Measurements from ENCODE around the gene ISCU.

Gene ISCU

DNA sequence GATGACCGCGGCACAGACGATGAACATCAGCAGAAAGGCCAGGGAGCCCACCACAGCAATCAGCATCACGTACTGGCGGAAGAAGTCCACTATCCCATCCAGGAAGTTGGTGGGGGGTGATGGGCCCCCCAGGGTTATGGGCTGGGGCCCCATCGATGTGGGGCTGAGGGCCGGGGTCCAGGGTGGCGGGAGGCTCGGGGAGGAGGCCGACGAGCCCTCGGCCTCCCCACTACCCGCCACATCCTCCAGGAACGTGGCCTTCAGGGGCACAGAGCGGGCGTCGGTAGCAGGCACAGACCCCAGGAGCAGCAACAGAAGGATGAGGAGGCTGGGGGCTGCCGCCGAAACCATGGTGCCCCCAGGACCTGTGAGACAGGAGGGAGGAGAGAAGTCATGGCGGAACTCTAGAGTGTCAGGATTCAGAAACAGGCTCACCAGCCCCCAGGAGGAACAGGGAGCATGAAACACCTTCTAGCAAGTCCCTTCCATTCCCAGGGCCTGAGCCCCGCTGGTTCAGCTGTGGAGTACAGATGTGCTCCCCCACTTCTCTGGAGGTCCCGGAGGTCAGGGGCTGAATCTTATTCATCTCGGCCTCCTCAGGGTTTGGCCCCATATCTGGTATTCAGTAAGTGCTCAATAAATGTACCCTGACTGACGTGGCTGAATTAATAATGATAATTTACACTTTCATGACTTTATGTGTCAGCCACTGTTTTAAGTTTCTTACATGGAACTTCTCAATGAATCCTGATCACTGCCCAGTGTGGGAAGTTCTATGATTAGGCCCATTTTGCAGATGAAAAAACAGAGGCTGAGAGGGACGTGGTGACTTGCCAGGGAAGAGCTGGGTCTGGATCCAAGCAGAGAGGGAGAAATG lies 29.9 kb downstream of the ISCU start:
- DNase-seq: no peak

DNA sequence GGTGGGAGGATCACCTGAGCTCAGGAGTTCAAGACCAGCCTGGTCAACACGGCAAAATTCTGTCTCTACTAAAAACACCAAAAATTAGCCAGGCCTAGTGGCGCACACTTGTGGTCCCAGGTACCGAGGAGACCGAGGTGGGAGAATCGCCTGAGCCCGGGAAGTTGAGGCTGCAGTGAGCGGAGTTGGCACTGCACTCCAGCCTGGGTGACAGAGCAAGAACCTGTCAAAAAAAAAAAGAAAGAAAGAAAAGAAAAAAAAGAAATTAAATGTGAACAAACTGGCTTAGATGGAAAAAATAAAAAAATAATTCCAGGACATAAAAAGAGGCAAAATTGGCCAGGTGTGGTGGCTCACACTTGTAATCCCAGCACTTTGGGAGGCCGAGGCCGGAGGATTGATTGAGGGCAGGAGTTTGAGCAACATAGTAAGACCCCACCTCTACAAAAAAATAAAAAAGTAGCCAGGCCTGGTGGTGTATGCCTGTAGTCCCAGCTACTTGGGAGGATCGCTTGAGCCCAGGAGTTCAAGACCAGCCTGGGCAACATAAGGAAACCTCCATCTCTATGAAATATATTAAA lies 32.0 kb downstream of the ISCU start:
- no peak for DNase-seq

GRCh38 chr12:108594960-108595710 lies 32.7 kb downstream of the ISCU start:
- DNase-seq: no peak

GRCh38 chr12:108595711-108596647 lies 33.6 kb downstream of the ISCU start:
- no peak for DNase-seq

DNA sequence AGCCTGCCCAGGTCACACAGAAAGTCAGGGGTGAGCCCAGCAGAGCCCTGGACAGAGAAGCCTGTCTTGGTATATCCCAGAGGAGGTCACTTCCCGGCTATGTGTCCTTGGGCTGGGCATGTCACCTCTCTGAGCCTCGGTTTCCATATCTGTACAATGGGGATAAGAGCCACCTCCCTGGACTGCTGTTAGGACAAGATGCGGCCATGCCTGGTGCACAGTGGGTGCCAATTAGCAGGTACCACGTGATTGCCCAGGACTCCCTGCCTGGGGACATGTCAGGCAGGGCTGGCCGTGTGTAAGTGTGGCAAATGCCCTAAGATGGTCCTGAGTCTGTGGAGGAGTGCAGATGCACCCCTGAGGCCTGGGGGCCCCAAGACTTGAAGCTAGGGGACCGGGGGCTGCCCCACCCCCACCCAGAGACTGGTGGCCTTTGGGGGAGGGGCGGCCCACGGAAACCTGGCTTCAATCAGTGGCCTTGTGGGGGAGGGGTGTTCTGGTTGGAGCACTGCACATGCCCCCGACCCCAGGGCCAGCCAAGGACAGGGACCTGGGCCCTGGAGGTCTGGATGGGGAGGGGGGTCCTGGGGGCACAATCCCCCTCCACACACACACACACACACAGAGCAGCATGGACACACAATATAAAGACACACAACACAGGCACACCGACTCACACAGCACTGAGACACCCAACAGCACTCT lies 34.6 kb downstream of the ISCU start:
- peak in 2 of 3 experiments; percentile 22 to 44 for DNase-seq

DNA sequence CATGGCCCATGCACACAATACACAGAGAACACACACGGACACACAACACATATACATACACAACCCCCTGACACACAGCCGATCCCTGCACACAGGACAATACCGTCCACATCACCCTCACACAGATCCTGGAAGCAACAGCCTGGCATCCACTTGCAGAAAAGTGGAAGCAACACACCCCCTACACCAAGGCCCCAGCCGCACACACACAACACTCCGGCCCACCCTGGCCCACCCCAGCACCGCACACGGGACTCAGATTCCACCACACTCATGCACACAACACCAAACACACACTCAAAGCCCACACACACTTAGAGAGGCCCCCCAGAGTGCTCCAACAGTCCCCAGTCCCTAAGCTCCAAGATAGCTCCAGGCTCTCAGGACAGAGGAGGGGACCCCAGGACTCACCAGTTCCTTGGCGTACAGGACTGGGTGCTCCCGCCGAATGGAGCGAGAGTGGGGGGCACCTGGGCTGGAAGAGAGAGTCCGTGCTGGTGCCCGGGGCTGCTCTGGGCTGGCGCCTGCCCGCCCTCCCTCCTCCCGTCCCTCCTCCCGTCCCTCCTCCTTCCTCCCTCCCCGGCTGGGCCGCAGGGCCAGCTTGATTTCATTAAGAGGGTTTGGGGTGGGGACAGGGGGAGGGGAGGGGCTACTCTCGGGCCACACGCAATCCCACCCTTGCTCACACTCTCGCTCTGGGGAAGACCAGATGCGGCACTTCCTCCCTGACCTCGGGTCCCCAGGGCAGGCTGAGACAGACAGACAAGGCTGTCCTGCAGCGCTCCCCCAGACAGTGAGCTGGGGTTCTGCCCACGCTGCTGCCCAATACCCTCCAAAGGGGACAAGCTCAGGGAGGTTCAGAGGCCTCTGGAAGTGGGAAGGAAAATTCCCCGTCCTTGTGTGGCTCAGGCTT lies 35.4 kb downstream of the ISCU start, which contains the start of gene TMEM119:
TMEM119 (minus strand) TSS at position 526 of the 913 bp plus-strand sequence. CDS start 5,701 bp downstream, outside the sequence.
- DNase-seq: no peak

GRCh38 chr12:108598553-108599250 lies 36.3 kb downstream of the ISCU start:
- DNase-seq: no peak

GRCh38 chr12:108599541-108599940 lies 37.1 kb downstream of the ISCU start:
- DNase-seq: no peak

DNA sequence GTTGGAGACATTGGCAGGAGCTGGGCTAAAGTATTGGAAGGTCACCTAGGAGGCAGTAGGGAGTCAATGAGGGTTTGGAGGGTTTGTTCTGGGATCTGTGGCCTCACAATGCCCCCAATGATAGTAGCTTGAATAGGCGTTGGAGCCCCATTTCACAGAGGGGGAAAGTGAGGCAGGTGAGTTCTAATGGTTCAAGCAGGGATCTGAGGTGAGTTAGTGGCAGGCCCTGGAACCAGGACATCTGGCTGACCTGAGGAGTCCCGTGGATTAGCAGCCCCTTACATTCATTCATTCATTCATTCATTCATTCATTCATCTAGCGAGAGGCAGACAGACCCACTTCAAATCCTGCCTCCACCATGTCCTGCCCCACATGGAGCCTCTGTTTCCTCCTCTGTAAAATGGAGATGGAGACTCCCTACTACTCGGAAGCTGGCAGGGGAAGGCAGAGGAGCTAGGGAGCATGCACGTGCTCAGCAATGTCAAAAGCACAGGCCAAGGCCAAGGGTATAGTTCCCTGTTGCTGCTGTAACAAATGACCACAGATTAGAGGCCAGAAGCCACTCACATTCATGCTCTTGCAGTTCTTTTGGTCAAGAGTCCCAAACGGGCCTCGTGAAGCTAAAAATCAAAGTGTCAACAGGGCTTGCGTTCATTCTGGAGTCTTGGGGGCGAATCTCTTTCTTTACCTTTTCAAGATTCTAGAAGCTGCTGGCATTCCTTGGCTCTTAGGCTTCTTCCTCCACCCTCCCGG lies 37.7 kb downstream of the ISCU start:
- no peak for DNase-seq

DNA sequence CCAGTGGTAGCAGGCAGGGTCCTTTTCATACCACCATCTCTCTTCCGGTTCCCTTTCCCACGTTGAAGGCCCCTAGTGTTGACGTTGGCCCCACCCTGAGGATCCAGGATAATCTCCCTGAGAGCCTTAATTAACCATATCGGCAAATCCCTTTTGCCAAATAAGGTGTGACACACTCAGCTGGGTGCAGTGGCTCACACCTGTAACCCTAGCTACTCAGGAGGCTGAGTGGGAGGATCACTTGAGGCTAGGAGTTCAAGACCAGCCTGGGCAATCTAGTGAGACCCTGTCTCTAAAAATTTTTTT lies 38.3 kb downstream of the ISCU start:
- no peak for DNase-seq

DNA sequence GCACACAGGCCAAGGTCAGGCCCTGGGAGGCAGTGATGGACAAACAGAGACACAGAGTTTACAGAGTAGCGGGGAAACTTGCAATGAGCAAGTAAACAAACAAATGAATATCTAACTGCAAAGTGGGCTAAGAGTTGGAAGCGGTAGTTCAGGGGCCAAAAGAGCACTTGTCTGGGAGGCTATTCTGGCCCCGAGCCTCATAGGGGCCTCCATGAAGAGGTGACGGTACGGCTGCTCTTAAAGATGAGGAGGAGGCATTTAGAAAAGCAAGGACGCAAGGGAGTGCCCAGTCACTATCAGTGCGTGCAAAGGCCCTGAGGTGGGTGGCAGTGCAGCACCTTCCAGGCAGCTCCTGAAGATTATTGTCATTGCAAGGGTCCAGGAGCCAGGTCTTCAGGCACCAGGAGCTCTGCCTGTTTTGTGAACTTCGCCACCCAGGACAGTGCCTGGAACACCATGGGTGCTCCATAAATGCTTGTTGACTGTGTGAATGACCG lies 39.9 kb downstream of the ISCU start:
- DNase-seq: no peak

GRCh38 chr12:108602976-108603704 lies 40.7 kb downstream of the ISCU start:
- no peak for DNase-seq

DNA sequence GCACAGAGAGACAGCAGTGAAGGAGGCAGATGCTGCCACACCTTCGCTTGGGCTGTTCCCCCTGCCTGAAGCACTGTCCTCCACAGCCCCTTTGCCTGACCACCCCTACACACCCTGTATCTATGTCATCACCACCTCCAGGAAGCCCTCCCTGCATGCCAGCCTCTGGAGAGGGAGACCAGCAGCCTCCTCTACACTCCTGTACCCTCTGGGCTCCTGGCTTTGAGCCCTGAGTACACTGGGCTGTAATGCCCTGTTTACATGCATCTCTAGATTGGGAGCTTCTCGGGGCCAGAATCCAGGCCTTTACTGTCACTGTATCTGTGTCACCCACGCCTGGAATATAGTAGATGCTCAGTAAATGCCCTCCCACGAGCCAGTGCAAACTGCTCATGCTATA lies 41.3 kb downstream of the ISCU start:
- DNase-seq: no peak

DNA sequence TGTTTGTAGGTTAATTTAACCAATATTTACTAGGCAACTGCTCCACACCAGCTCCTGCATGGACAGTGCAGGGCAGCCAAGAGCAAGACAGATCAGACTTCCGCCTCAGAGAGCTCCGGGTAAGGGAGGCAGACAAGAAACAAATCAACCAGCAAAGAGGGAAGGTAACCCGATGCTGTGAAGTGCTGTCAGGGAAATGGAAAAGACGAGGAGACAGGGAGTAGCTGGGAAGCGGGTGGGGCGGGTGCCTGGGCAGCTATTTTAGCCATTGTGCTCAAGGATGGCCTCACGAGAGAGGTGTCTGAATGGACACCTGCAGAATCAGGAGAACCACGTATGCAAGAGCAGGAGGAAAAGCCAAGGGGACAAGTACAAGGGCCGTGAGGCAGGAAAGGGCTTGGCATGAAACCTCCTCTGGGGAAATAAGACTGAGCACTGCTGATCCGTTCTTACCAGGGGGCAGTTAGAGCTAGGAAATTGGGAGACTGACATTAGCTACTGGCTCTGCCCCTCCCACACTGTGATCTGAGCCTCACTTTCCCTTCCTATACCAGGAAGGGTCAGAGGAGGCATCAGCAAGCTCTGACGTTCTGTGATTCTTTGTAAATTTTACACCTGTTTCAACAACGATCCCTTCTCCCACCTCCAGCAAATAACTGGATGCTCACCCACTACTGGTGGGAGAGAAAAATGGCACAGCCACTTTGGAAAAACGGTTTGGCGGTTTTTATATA lies 42.0 kb downstream of the ISCU start:
- peak in 1 of 3 experiments; percentile 28 for DNase-seq

- DNase-seq: no peak
Measured at GRCh38 chr12:108605000-108605689, 42.7 kb downstream of the ISCU start.

GRCh38 chr12:108605690-108606406 lies 43.5 kb downstream of the ISCU start:
- no peak for DNase-seq
